GM21515 (cell line): ENCODE data around the gene PYGB.

Experiments used
- ATAC-seq: cut with Tn5 transposase; IDR thresholded peaks from one replicate; pipeline ENCODE4 v1.9.1; 2021; ENCODE audit not compliant: unreplicated experiment

The PYGB gene

DNA sequence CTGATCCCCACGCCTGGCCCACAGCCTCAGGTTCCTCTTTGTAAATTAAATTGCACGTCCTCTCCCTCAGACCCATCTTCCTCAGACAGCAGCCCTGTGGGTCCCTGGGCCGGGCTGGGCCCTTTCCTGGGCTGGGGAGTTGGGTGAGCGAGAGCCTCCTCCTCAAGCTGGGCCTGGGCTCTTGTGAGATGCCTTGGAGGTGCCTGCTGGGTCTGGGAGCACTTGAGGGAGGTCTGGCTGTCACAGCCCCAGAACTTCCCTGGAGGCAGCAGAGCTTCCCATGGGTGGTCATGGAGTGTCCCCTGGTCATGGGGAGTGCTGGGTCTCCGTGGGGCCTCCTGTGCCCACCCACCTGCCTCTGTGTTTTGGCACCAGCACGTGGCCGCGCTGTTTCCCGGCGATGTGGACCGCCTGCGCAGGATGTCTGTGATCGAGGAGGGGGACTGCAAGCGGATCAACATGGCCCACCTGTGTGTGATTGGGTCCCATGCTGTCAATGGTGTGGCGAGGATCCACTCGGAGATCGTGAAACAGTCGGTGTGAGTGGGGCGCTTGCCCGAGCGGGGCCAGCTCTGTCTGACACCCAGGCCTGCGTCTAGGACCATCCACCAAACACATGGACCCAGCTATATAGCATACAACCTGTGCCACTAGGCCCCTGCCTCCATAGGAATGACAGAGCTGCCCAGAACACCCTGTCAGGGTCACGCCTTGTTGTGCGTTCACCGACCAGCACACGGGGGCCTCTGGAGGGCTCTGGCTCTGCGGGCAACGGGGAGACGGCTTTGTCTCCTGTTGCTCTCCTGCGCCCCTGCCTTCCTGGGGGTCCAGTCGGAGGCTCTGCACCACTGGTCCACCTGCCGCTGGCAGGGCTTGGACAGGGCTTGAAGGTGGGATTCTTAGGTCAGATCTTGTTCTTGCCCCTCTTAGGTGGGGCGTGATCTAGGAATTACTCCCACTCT is 33.0 kb downstream of the PYGB start:
- no peak for ATAC-seq

DNA sequence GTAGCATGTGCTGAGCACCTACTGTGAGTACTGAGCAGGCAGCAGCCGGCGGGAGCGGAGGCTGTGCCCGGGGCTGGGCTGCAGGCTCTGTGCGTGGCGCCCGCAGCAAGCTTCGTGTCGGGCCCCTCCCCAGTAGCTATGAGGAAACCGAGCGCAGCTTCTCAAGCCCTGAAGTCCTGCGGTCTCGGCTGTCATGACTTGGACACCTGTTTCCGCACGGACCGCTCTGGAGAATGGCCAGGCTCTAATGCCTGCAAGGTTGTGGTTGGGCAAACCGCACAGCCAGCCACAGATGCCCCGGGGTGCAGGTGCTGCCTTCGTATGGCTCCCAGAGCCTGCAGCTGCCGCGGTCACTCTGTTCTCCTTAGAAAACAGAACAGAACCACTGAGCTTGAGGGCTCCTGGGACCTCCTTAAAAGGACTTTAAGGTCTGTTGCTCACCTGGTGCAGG is 33.7 kb downstream of the PYGB start:
- ATAC-seq: peak; percentile 80

DNA sequence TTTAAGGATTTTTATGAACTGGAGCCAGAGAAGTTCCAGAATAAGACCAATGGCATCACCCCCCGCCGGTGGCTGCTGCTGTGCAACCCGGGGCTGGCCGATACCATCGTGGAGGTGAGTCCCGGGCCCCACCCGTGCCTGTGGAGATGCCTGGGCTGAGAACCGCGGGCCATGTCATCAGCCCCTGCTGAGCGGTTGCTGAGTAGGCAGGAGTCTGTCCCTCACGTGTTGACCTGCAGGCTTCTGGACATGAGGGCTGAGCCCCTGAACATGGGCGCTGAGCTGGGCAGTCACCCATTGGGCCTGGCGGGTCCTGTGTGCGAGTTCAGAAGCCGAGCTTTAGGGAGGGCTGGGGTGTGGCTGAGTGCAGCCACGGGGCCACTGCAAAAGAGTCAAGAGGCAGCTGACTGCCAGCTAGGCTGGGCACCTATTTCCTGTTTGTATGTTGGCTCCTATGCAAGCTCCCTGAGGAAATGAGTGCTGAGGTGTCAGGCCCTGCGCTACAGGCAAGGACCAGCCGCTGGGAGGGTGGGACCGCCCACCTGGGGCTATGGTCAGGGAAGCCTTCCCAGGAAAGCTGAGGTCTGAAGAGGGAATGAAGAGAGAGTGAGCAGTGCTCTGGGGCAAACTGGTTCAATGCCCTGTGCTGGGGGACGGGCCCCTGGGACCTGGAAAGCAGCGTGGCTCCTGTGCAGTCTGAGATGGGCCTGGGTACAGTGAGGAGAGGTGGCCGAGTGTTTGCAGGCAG is 34.3 kb downstream of the PYGB start:
- ATAC-seq: peak; percentile 1

DNA sequence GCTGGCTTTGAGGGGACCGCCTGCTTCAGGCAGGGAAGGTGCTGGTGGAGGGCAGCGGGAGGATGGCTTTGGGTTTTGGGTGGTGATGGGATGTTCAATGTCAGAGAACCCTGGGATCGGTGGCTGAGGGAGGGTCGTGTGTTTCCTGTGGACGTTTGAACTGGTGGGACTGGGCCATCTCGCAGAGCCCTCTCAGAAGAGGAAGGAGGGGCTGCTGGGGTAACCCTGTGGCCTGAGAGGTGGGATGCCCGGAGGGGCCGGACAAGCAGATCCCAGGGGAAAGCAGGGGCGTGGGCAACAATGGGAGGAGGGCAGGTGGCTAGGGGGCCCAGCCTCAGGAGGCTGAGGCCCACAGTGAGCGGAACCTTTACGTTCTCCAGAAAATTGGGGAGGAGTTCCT is 34.9 kb downstream of the PYGB start:
- ATAC-seq: no peak

DNA sequence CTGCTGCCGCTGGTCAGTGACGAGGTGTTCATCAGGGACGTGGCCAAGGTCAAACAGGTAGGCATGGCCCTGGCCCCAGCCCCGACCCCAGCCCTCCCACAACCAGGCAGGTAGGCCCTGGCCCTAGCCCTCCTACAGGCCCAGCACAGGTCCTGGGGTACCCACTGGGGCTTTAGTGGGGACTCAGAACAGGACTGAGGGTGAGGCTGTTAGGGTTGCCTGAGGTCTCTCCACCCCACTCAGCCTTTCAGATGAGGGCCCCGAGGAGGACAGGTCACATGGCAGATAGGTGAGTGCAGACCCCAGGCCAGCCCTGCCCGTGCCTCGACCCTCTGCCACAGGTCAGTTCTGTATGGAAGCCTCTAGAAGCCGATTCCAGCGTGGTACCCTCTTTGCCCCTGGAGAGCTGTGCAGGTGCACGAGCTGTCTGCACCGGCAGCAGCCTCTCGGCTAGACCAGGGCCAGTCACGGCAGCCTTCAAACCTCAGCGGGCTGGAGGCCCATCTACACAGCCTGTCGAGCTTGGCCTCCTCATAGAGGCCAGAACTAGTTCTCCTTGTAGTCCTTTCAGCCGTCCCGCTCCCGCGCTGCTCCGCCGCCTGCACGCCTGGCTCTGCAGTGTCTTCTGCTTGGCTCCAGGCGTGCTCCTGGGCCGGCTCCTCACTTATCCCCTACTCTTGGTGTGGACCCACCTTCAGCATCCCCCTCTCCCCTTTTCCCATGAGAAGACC is 35.5 kb downstream of the PYGB start:
- no peak for ATAC-seq

DNA sequence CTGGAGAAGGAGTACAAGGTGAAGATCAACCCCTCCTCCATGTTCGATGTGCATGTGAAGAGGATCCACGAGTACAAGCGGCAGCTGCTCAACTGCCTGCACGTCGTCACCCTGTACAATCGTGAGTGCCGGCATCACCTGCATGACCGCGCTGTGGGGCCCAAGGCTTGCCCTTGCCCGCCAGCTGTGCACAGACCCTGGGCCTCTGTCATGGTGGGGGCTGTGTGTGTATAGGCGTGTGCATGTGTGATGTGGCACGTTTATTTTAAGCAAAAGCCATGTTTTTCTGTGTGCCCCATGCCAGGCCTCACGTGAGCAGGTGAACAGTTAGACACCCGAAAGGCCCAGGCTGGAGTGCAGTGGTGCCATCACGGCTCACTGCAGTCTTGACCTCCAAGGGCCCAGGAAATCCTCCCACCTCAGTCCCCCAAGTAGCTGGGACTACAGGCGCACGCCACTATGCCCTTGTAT is 36.3 kb downstream of the PYGB start:
- ATAC-seq: no peak

DNA sequence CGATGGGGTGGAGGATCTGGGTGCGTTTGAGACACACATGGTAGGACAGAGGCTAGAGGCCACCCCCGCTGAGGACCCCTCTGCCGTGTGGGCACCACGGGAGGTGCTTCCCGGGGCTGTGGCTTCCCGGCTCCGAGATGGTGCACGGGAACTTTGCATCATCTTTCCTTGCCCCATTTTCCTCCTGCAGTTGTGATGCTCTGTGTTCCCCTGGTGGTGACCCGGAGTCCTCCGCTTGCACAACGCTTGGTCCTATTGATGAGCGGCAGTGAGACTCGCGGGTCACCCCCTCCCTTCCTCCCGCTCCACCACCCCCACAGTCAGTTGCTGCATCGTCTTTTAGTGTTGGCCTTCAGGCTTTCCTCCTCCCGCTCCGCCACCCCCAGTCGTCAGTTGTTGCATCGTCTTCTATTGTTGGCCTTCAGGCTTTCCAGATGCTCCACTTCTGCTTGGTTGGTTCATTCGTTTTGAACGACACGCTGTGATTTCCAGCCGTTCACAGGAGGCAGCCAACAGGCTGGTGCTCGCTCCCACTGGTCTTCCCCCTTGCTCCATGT is 37.3 kb downstream of the PYGB start:
- ATAC-seq: no peak

DNA sequence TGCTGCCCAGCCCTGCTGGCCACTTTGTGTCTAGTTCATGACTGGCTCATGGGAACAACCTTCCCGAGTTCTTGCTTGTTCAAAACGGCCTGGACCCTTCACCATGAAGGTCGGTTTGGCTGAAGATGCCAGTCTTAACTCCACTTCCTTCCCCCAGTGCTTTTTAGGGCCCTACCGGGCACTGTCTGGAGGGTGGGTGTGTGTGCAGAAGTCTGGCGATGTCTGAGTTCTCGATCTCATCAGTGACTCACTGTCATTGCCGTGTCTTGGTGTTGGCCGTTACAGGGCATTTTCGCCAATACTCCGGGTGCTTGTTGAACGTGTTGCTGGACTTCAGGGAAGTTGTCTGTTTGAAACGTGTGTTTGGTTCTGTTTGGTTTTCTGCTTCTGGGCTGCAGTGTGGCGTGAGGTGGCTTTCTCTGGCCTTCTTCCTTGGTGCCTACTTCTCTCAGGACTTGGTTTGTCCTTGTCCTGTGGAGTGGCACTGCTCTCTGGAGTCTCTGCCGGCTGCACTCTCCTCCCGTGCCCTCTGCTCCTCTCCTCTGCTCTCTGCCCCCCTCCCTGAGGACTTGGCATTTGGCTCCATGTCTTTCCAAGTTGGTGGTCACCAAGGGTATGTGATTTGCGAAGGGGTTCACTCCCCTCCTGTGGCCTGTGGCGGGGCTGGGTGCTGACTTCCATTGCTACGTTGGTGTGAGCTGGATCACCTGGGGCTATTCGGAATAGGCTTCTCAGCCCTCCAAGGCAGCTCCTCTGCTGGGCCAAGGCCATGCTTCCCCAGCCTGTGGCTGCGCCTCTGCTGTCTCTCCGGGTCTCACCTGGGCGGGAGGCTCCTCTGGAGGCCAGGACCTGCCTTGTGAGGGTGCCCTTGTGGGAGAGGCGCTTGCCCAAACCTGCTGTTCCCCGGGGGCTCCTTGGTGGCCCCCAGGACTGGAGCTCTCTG is 38.2 kb downstream of the PYGB start:
- ATAC-seq: no peak

DNA sequence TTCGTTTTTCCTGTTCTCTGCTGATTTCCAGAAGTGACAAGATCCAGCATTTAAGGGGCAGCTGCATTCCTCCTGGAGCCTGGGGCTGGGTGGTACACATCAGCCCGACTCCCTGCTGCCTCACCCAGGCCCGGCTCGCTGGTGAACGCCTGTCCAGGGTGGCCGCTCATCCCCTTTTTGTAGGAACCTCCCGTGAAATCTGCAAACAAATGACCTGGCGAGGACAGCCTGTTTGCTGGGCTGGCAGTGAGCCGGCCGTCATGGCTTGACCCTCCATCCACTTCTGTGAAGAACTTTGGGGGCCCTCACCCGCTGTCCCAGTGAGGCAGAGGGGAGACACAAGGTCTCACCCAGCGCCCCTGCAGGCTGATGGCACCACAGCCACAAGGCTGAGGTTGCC is 39.0 kb downstream of the PYGB start:
- ATAC-seq: no peak

DNA sequence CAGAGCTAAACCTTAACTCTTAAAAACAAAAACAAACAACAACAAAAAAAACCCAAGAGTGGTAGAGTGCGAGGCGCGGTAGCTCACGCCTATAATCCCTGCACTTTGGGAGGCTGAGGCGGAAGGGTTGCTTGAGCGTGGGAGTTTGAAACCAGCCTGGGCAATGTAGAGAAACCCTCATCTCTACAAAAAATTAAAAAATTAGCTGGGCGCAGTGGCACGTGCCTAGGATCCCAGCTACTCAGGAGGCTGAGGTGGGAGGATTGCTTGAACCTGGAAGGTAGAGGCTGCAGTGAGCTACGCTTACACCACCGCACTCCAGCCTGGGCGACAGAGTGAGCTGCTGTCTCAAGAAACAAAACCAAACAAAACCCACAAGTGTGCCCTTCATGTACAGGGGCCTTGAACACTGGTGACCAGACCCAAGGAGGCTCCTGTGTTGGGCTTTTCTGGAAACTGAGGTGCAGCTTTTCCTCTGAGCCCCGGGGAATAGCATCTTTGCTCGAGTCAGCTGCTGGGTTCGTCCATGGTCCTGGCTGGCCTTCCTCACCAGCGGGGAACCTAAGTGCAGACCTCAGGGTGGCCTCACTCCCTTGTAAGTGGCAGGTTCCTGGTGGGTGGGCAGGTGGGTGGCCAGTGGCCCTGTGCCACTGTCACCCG is 39.9 kb downstream of the PYGB start:
- ATAC-seq: no peak

DNA sequence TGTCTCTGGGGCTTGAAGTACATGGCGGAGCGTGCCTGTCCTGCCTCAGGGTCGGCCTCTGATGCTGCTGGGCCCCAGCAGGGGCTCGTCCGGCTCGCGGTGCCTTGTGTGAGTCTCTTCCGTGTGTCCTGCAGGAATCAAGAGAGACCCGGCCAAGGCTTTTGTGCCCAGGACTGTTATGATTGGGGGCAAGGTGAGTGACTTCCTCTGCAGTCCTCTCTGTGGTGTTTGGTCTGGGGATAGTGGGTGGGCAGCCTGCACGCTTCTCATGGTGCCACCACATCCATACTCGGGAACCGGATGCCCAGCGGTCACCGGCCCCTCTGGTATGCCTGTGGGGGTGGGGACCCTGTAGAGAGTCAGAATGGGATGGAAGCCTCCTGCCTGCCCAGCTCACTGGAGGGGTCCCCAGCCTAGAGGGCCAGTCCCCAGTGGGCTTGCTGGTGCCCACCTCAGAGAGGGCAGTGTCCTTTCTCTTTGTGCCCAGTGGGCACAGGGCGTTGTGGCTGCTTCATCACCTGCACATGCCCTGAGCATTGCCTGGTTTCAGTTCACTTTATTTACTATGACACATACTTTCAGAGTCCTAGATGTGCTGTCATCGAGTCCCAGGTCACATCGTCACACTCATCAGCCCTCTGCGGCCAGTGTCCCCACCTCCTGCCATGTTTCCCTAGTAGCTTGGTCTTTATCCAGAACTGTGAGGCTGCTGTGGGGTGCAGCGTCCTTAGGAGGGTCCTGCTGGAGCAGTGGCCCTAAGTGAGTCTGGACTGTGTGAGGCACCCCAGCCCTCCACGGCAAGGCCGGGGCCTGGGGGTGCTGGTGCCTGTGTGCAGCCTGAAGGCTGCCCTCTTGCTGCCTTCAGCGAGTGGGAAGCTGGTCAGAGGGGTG is 40.7 kb downstream of the PYGB start:
- peak; percentile 92 for ATAC-seq

DNA sequence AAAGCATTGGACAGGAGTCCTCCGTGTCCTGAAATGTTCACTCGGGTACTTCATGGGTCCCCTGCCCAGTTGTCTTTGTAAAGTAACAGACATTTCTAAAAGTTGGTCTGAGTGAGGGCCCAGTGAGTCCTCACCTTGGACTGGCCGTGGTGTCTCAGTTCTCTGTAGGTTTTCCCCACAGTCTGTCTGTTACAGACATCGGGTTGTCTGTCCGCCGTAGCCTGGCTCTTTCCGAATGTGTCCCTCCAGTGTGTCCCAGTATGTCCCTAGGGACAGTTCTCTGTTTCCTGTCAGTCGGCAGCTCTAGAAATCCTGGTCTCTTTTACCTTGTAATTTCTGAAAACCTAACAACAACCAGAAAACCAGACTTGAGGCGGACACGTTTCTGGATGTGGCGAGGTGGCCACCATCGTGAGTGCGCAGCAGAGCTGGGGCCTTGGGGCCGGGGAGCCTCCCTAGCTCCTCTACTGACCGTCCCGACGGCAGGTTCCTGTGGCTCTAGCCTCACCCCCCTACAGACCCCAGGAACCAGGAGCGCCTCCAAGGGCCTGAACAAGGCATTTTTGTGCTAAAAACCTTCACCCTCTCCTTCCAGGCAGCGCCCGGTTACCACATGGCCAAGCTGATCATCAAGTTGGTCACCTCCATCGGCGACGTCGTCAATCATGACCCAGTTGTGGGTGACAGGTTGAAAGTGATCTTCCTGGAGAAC is 42.2 kb downstream of the PYGB start:
- ATAC-seq: no peak

DNA sequence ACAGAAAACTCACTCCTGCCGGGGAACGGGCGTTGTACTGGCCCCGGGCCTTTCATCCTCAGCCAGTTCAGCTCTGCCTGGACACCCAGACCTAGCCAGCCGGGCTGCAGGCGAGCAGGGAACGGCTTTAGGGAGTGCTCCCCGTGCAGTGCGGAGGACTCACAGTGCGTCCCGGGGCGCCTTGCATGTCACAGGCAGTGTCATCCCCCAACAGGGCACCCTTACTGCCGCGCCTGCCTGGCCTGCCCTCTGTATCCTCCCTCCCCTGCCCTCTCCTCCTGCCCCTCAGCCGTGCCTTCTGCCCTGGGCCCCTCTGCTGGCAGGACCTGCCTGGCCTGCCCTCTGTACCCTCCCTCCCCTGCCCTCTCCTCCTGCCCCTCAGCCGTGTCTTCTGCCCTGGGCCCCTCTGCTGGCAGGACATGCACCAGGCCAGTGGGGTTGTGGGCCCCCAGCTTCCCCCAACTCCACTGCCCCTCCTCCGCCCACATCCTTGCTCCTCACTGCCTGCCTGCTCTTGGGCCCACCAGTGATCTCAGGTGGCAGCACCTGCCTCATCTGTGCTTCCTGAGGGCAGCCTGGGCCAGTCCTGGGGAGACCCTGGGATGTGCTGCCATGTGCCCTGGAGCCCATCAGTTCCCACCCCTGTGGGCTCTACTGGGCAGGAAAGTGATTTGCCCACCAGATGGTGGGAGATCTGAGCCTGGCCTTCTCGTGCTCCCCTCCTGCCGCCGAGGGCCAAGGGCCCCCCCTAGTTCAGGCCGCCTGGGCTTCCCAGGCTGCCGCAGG is 43.0 kb downstream of the PYGB start:
- ATAC-seq: no peak

DNA sequence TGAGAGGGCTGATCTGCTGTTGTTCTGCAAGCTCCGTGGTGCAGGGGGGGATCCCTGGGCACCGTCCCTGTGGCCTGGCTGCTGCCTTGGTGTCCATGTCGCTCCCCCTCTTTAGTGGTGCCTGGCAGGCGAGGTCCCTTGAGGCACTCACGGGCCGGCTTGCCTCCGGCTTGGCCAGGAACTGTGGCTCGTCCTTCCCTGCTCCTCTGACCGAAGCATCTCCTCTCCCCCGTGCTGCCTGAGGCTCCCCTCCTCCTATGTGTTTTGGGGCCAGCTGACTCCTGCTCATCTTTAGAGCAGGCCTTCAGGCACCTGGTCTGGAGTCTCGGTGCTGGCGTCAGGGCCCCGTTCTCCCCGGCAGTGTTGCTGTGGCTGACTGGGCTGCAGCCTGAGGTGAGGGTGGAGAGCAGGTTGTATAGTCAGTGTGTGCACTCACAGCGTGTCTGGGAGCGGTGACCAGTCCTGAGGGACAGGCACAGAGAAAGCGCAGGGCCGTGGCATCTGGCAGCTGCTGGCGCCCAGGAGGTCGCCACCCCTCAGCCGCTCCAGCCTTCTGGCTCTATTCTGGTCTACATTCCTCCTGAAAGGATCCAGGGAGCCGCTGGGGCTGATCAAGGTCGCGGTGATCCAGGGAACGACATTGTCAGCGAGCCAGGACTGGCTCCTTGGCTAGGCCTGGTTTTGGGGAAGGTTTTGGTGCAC is 43.7 kb downstream of the PYGB start:
- no peak for ATAC-seq

DNA sequence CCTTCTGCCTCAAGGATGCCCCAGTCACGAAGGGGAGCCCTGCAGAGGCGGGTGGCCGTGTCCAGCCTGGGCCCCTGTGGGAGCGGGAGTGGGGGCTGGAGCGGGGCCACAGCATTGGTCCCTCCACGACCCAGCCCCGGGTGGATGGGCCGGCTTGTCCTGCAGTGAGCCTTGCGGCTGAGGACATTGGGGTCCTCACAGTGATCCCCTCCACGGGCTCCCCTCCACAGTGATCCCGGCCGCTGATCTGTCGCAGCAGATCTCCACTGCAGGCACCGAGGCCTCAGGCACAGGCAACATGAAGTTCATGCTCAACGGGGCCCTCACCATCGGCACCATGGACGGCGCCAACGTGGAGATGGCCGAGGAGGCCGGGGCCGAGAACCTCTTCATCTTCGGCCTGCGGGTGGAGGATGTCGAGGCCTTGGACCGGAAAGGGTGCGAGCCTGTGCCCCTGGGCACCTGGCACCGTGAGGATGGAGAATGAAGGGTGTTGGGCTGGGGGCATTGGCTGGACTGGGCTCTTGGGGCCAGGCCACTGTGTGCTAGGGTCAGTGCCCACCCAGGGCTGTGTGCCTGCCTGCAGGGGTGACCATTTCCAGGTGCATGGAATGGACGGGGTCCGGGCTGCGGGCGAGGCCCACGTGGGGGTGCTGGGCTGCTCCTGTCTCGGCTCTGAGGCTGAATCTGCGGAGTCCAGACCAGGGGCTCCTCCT is 44.4 kb downstream of the PYGB start:
- ATAC-seq: no peak

DNA sequence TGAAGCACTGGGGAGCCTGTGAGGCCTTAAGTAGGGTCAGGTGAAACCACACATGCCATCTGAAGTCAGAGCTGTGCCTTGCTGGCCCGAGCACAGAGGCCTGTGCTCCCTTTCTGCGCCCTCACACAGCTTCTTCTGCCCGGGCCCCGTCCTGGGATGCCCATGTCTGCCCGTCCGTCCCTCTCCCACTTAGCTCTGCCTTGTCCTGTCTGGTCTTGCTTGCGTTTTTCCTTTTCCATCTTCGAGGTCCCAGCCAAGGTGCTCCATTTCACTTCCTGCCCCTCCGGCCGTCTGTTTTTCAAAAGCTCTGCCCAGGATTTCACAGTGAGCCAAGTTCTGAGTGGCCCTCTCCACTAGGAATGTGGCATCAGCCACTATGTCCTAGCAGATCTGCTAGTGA is 45.6 kb downstream of the PYGB start:
- no peak for ATAC-seq
